CD4-positive, alpha-beta T cell treated with Interleukin-6 for 4 hours (primary cell): ENCODE data around the gene GMDS.

Source experiments
- DNase-seq: peaks from one replicate; pipeline ENCODE4 v3.0.0-alpha.2; 2020; ENCODE audit warnings: mixed read lengths

GMDS gene

GRCh38 chr6:1726341-1726768, 519.0 kb downstream of the GMDS start:
- DNase-seq: no peak

- DNase-seq: no peak
These were observed 520.8 kb downstream of the GMDS start for GRCh38 chr6:1724616-1725015.

GRCh38 chr6:1724124-1724523, 521.3 kb downstream of the GMDS start:
- no peak for DNase-seq

GRCh38 chr6:1722801-1723200, 522.6 kb downstream of the GMDS start:
- DNase-seq: no peak

- no peak for DNase-seq
These were observed 524.6 kb downstream of the GMDS start for GRCh38 chr6:1720620-1721322.

- no peak for DNase-seq
These were observed 525.5 kb downstream of the GMDS start for GRCh38 chr6:1719922-1720321.

- DNase-seq: no peak
These were observed 528.5 kb downstream of the GMDS start for GRCh38 chr6:1716868-1717267.

- DNase-seq: no peak
These were observed 529.0 kb downstream of the GMDS start for GRCh38 chr6:1716396-1716795.

GRCh38 chr6:1715336-1715735, 530.1 kb downstream of the GMDS start:
- no peak for DNase-seq

GRCh38 chr6:1714654-1715053, 530.8 kb downstream of the GMDS start:
- no peak for DNase-seq

- DNase-seq: no peak
These were observed 532.3 kb downstream of the GMDS start for GRCh38 chr6:1713016-1713600.

GRCh38 chr6:1712451-1712850, 533.0 kb downstream of the GMDS start:
- no peak for DNase-seq

GRCh38 chr6:1711136-1711535, 534.3 kb downstream of the GMDS start:
- DNase-seq: no peak

GRCh38 chr6:1709234-1709641, 536.2 kb downstream of the GMDS start:
- DNase-seq: no peak

- no peak for DNase-seq
These were observed 536.6 kb downstream of the GMDS start for GRCh38 chr6:1708820-1709219.

GRCh38 chr6:1708122-1708521, 537.3 kb downstream of the GMDS start:
- no peak for DNase-seq

GRCh38 chr6:1705630-1706029, 539.8 kb downstream of the GMDS start:
- DNase-seq: no peak

GRCh38 chr6:1705183-1705582, 540.2 kb downstream of the GMDS start:
- DNase-seq: no peak

GRCh38 chr6:1704711-1705110, 540.7 kb downstream of the GMDS start:
- no peak for DNase-seq

GRCh38 chr6:1703923-1704322, 541.5 kb downstream of the GMDS start:
- DNase-seq: no peak

GRCh38 chr6:1703091-1703855, 542.1 kb downstream of the GMDS start:
- no peak for DNase-seq

- no peak for DNase-seq
These were observed 542.8 kb downstream of the GMDS start for GRCh38 chr6:1702580-1703051.

- no peak for DNase-seq
These were observed 543.6 kb downstream of the GMDS start for GRCh38 chr6:1701668-1702353.
